Cerebellar cortex (tissue), 1 donor: ENCODE data around the gene TLCD2.
"Not testable (repeated sequence)": the region's sequence is repeated elsewhere in the genome, so short reads cannot be mapped to it uniquely, and the experiment has no call there.

ENCODE experiments used
- DNase-seq: peaks from one replicate; pipeline ENCODE4 v3.0.0-alpha.2; 2015; ENCODE audit warnings: low spot score

TLCD2 gene

GRCh38 chr17:1716912-1717695 lies 6.9 kb upstream of the TLCD2 start:
- DNase-seq = peak; percentile 99

GRCh38 chr17:1716076-1716911 lies 6.1 kb upstream of the TLCD2 start:
- DNase-seq = peak; percentile 100

- no peak for DNase-seq
Measured at GRCh38 chr17:1715803-1716075, 5.6 kb upstream of the TLCD2 start.

- DNase-seq = peak; percentile 55
Measured at GRCh38 chr17:1714980-1715802, 5.0 kb upstream of the TLCD2 start.

GRCh38 chr17:1714427-1714979 lies 4.3 kb upstream of the TLCD2 start:
- peak; percentile 89 for DNase-seq

GRCh38 chr17:1713878-1714426 lies 3.8 kb upstream of the TLCD2 start:
- DNase-seq = peak; percentile 82

- DNase-seq = no peak
Measured at GRCh38 chr17:1713160-1713877, 3.1 kb upstream of the TLCD2 start.

GRCh38 chr17:1712271-1712670 lies 2.1 kb upstream of the TLCD2 start:
- DNase-seq = no peak

GRCh38 chr17:1711804-1712203 lies 1.6 kb upstream of the TLCD2 start:
- DNase-seq = no peak

- no peak for DNase-seq
Measured at GRCh38 chr17:1710807-1711553, 803 bp upstream of the TLCD2 start.

GRCh38 chr17:1709403-1709951 lies 700 bp downstream of the TLCD2 start:
- no peak for DNase-seq

GRCh38 chr17:1708791-1709346 lies 1.3 kb downstream of the TLCD2 start:
- DNase-seq = not testable (repeated sequence)

GRCh38 chr17:1707107-1707506 lies 3.1 kb downstream of the TLCD2 start:
- DNase-seq = no peak

- DNase-seq = no peak
Measured at GRCh38 chr17:1705004-1705403, 5.2 kb downstream of the TLCD2 start.

- DNase-seq = no peak
Measured at GRCh38 chr17:1703063-1703462, 7.1 kb downstream of the TLCD2 start.

GRCh38 chr17:1699891-1700290 lies 10.3 kb downstream of the TLCD2 start:
- not testable (repeated sequence) for DNase-seq

GRCh38 chr17:1697681-1698080 lies 12.5 kb downstream of the TLCD2 start:
- DNase-seq = no peak

GRCh38 chr17:1695365-1695764 lies 14.8 kb downstream of the TLCD2 start:
- no peak for DNase-seq

GRCh38 chr17:1693339-1693738 lies 16.8 kb downstream of the TLCD2 start:
- DNase-seq = no peak
